Testis (tissue), 2 donors: ENCODE measurements around the gene CEP85L.

ENCODE experiments used
- CTCF ChIP-seq, 3 experiments: fragments of 450-650 bp in 2 of 3; fragments of 200-600 bp in 1 of 3; sonication (generic) in 1 of 3; IDR thresholded peaks; one replicate each; pipeline ENCODE4 v1.5.1; 2016 to 2019; ENCODE audit warnings: antibody characterized with exemption in 3 of 3, mild to moderate bottlenecking in 2 of 3, moderate library complexity in 1 of 3
- POLR2A ChIP-seq: fragments of 450-650 bp; IDR thresholded peaks from one replicate; pipeline ENCODE4 v1.6.1; 2017; ENCODE audit warnings: antibody characterized with exemption, mild to moderate bottlenecking, moderate library complexity

DNA sequence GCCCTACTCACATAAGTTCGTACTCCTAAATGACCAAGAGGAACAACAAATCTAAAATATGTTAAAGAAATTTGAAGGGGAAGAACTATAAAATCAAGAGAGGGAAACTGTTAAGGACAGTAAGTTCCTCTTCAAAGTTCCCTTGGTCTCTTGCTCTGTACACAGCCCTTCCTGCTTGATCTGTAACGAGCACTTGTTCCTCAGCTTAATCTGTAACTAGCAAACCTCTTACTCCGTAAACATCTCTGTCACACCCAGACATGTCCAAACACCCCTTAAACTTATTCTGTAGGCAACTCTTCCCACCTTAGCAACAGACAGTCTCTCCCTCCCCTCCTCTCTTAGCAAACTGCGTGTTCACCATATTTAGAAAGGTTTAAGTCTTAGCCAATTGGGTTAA lies 73.4 kb downstream of the CEP85L start:
- TF ChIP-seq CTCF (IDR thresholded peaks at IDR 0.05), result no peak
- TF ChIP-seq POLR2A, result no peak
